Lower lobe of right lung (tissue), 2 donors: ENCODE data around the gene CDK5RAP3. TPM values are rescaled to one million over a fixed set of nuclear protein-coding genes. Genes with fewer than 3 reads are reported as not detected.
"Not testable (repeated sequence)": the region's sequence is repeated elsewhere in the genome, so short reads cannot be mapped to it uniquely, and the experiment has no call there.

Experiments used
- ATAC-seq, 2 donors: fragments of 200-7000 bp; cut with Tn5 transposase; one replicate each; pipeline ENCODE4 v1.9.1; 2020 to 2022; ENCODE audit warnings: mild to moderate bottlenecking in 2 of 2, moderate library complexity in 2 of 2
- DNase-seq: peaks from one replicate; pipeline ENCODE4 v3.0.0-alpha.2; 2020
- H3K27ac ChIP-seq: fragments of 200-600 bp; one replicate; pipeline ENCODE4 v1.8.0; 2022
- H3K27me3 ChIP-seq: fragments of 200-600 bp; one replicate; pipeline ENCODE4 v1.8.0; 2022; ENCODE audit warnings: low read depth
- H3K36me3 ChIP-seq: fragments of 200-600 bp; one replicate; pipeline ENCODE4 v1.8.0; 2022; ENCODE audit warnings: mild to moderate bottlenecking
- H3K4me1 ChIP-seq: fragments of 200-600 bp; one replicate; pipeline ENCODE4 v1.8.0; 2022
- H3K4me3 ChIP-seq: fragments of 200-600 bp; one replicate; pipeline ENCODE4 v1.8.0; 2022; ENCODE audit warnings: mild to moderate bottlenecking
- H3K9me3 ChIP-seq: fragments of 200-600 bp; one replicate; pipeline ENCODE4 v1.8.0; 2022
- intact Hi-C: fragments of 100-400 bp; cut with DNase I; formaldehyde crosslinking; loops from one replicate; pipeline ENCODE4 v1.11.0; 2022
- total RNA-seq: library from RNA; stranded (reverse); fragmentation: NEBNext Ultra II Directional; extraction: Animal tissue kit (Norgen Biotek cat#: 25700); gene quantifications from one replicate; pipeline ENCODE4 v1.2.1, GENCODE V29; 2021
- TF ChIP-seq, protein P1 (sequence below): fragments of 200-600 bp; IDR thresholded peaks from one replicate; pipeline ENCODE4 v1.8.0; 2022; ENCODE audit warnings: antibody characterized with exemption, mild to moderate bottlenecking
- donor health status: DM: no; HTN: yes; CAD: no; lungs with severe emphysema.

CDK5RAP3 gene
- total RNA-seq, 1 donor from 2014 or later: 161 TPM

DNA sequence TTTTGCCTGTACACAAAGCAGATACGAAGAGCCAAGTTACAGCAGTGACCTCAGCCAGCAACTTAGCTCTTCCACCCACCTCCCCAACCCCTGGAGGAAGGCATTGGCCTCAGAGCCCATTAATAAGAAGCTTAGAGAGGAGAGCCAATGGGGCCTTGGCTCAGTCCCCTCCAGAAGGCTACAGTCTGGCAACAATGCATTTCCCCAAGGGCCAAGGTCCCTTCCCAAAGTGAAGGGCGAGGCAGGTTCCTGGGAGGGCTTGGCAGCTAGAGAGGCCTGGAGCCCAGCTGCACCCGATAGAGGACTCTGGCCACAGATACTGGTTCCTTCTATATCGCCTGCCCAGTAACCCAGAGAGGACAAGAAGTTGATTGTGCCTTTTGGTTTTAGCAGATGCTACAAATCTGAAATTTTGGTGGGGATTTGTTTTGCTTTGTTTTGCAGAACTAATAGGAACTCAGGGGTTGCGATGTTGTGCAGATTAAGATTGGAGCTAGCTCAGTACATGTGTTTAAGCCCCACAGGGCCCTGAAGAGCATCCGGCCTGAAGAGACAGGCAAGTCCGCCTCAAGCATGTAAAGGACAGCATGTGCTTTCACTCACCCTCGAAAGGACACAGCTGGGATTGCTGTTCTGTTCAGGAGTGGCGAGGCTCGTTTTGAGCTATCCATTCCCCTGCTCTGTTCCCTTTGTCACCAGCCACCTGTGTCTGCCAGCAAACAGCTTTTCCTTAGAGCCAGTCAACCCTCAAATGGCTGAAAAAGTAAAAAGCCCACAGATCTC lies 41.5 kb upstream of the CDK5RAP3 start:
- H3K27ac ChIP-seq: no peak overlapping the region
- DNase-seq (no peak), ATAC-seq (no peak)
- H3K4me3 ChIP-seq: no peak overlapping the region
- no peaks in the 10 kb centered on the region for H3K4me1 ChIP-seq
- TF ChIP-seq, protein P1, sequence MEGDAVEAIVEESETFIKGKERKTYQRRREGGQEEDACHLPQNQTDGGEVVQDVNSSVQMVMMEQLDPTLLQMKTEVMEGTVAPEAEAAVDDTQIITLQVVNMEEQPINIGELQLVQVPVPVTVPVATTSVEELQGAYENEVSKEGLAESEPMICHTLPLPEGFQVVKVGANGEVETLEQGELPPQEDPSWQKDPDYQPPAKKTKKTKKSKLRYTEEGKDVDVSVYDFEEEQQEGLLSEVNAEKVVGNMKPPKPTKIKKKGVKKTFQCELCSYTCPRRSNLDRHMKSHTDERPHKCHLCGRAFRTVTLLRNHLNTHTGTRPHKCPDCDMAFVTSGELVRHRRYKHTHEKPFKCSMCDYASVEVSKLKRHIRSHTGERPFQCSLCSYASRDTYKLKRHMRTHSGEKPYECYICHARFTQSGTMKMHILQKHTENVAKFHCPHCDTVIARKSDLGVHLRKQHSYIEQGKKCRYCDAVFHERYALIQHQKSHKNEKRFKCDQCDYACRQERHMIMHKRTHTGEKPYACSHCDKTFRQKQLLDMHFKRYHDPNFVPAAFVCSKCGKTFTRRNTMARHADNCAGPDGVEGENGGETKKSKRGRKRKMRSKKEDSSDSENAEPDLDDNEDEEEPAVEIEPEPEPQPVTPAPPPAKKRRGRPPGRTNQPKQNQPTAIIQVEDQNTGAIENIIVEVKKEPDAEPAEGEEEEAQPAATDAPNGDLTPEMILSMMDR: no peak
- no peaks in the 10 kb centered on the region for H3K27me3 ChIP-seq
- peaks cover 59% of the 10 kb centered on the region for H3K36me3 ChIP-seq
- no peaks in the 10 kb centered on the region for H3K9me3 ChIP-seq
- intact Hi-C loops: no loop called here

DNA sequence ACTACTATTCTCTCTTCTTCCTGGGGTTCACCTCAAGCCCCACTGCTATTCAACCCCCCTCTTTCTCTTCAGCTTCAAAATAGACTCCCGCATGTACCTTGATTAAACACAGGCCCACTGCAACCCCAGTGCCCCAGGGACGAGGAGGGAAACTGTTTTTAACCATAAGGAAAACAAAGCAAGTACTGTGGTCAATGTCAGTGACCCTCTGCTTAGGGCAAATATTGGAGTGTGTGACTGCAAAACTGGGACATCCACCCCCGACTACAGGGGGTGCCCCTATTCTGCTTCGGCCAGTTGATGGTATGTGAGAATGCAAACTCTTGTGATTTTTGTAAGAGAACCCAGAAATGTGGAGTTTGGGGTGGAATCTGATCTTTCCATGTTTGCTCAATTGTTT lies 39.1 kb upstream of the CDK5RAP3 start:
- intact Hi-C loops: no loop called here
- H3K4me3 ChIP-seq: no peak overlapping the region
- H3K27me3 ChIP-seq: no peaks in the 10 kb centered on the region
- H3K36me3 ChIP-seq: peaks cover 36% of the 10 kb centered on the region
- no peaks in the 10 kb centered on the region for H3K9me3 ChIP-seq
- DNase-seq: no peak
- H3K4me1 ChIP-seq: no peaks in the 10 kb centered on the region
- TF ChIP-seq, protein P1: no peak
- no peak overlapping the region for H3K27ac ChIP-seq
- ATAC-seq: no peak

DNA sequence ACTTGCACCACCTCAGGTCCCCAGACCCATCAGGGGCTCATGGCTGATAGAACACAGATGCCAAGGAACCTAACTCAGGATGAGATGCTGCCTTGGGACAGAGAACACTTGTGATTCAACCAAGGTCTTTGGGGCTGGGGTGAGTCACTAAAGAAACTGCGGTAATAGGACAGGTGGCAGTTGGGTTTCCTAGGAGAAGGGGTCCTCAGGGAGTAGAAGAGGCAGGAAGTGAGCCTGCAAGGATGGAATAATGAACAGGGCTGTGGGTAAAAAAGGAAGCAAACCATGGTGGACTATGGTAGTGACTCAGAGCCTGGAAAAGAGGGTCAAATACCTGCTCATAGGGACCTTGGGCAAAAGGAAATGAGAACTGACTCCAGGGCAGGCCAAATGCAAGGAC lies 36.1 kb upstream of the CDK5RAP3 start:
- TF ChIP-seq, protein P1: no peak

DNA sequence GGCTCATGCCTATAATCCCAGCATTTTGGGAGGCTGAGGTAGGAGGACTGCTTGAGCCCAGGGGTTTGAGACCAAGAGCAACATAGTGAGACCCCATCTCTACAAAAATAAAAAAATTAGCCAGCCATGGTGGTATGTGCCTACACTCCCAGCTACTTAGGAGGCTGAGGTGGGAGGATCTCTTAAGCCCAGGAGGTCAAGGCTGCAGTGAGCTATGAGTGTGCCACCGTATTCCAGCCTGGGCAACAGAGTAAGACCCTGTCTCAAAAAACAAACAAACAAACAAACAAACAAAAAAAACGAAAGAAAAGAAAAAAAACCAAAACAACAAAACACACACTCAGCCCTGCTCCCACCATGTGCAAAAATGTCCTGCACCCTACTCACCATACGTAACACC lies 35.4 kb upstream of the CDK5RAP3 start:
- DNase-seq, intact Hi-C loops, H3K4me1 ChIP-seq, ATAC-seq, H3K27ac ChIP-seq, H3K4me3 ChIP-seq, H3K27me3 ChIP-seq, H3K9me3 ChIP-seq, H3K36me3 ChIP-seq: not testable (repeated sequence)

More for the DNA sequence above, 36.1 kb upstream of the CDK5RAP3 start:
- Histone ChIP-seq H3K36me3 (peaks cover 6% of the 10 kb centered on the region), H3K4me1 (peaks cover 3% of the 10 kb centered on the region), H3K27me3 (no peaks in the 10 kb centered on the region), H3K4me3 (no peak overlapping the region), H3K9me3 (no peaks in the 10 kb centered on the region), H3K27ac (no peak overlapping the region)
- ATAC-seq: no peak
- no peak for DNase-seq
- intact Hi-C loops: no loop called here

DNA sequence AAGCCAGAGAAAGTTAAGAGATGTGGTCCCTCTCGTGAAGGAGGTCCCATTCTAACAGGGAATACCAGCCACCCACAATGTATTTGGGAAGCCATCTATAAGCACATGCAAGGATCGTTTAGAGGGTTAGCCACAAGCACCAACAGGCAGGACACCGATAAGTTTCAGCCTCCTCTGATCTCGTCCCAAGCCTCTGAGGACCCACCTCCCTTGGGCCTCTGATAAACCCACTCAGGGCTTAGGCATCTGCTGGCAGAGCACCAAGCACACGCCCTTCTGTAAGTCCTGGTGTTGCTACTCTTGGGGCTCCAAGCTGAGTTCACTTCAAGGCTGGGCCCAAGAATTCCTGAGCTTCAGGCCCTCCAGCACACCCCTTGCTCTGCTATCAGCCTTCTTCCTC lies 35.0 kb upstream of the CDK5RAP3 start:
- H3K4me1 ChIP-seq: peaks cover 14% of the 10 kb centered on the region
- no peaks in the 10 kb centered on the region for H3K36me3 ChIP-seq
- no peak overlapping the region for H3K27ac ChIP-seq
- TF ChIP-seq, protein P1: no peak
- no peaks in the 10 kb centered on the region for H3K9me3 ChIP-seq
- DNase-seq (no peak), ATAC-seq (peak; percentile 38 to 41)
- no peak overlapping the region for H3K4me3 ChIP-seq
- intact Hi-C loops: no loop called here
- no peaks in the 10 kb centered on the region for H3K27me3 ChIP-seq

DNA sequence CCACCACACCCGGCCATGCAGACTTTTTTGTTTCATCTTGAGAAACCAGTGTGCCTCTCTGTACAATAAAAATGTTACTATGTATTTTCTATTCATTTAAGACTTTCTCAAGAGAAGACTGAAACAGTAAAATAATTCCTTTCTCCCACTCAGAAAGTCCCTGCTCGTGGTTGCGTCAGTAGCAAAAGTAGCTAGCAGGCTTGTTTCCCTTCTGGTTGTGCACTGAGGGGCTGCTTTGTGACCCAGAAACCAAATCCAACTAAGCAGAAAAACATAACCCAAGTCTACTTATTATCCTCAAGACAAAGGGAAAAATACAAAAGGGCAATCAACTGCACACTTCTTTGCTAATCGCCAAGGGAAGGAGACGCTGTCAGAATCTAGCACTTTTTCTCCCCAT lies 33.0 kb upstream of the CDK5RAP3 start:
- H3K27me3 ChIP-seq: no peaks in the 10 kb centered on the region
- intact Hi-C loops: no loop called here
- TF ChIP-seq, protein P1: no peak
- DNase-seq (no peak), ATAC-seq (no peak)
- no peak overlapping the region for H3K27ac ChIP-seq
- H3K4me3 ChIP-seq: no peak overlapping the region
- H3K4me1 ChIP-seq: peaks cover 26% of the 10 kb centered on the region
- no peaks in the 10 kb centered on the region for H3K9me3 ChIP-seq
- H3K36me3 ChIP-seq: no peaks in the 10 kb centered on the region
